GM19395 (cell line): ENCODE data around the gene RAD18.
A peak's percentile ranks its signal among the peaks of the same experiment; 100 is the strongest.

Experiments used
- ATAC-seq: cut with Tn5 transposase; IDR thresholded peaks from one replicate; pipeline ENCODE4 v1.9.1; 2021; ENCODE audit warnings: mild to moderate bottlenecking, moderate library complexity; ENCODE audit not compliant: unreplicated experiment

Gene RAD18

GRCh38 chr3:8909160-8909559, 54.1 kb downstream of the RAD18 start:
- no peak for ATAC-seq

- ATAC-seq: no peak
Observed at GRCh38 chr3:8903191-8903590, 60.1 kb downstream of the RAD18 start.

- no peak for ATAC-seq
Observed at GRCh38 chr3:8900869-8901268, 62.4 kb downstream of the RAD18 start.

- no peak for ATAC-seq
Observed at GRCh38 chr3:8899876-8900460, 63.3 kb downstream of the RAD18 start.

GRCh38 chr3:8895829-8896228, 67.4 kb downstream of the RAD18 start:
- ATAC-seq: no peak

GRCh38 chr3:8893001-8893400, 70.3 kb downstream of the RAD18 start:
- no peak for ATAC-seq

- no peak for ATAC-seq
Observed at GRCh38 chr3:8891774-8892173, 71.5 kb downstream of the RAD18 start.

GRCh38 chr3:8891303-8891702, 72.0 kb downstream of the RAD18 start:
- no peak for ATAC-seq

GRCh38 chr3:8888301-8888915, 74.9 kb downstream of the RAD18 start:
- ATAC-seq: no peak

- ATAC-seq: no peak
Observed at GRCh38 chr3:8887435-8888300, 75.6 kb downstream of the RAD18 start.

- ATAC-seq: no peak
Observed at GRCh38 chr3:8886546-8886945, 76.7 kb downstream of the RAD18 start.

GRCh38 chr3:8885536-8886316, 77.5 kb downstream of the RAD18 start:
- ATAC-seq: no peak

GRCh38 chr3:8884630-8885290, 78.5 kb downstream of the RAD18 start:
- ATAC-seq: no peak

- peak; percentile 10 for ATAC-seq
Observed at GRCh38 chr3:8882642-8883041, 80.6 kb downstream of the RAD18 start.

- peak; percentile 58 for ATAC-seq
Observed at GRCh38 chr3:8882171-8882593, 81.1 kb downstream of the RAD18 start.

GRCh38 chr3:8879347-8879944, 83.8 kb downstream of the RAD18 start:
- ATAC-seq: no peak

GRCh38 chr3:8875836-8876235, 87.4 kb downstream of the RAD18 start:
- ATAC-seq: no peak

- no peak for ATAC-seq
Observed at GRCh38 chr3:8873740-8874139, 89.5 kb downstream of the RAD18 start.

GRCh38 chr3:8872261-8872660, 91.0 kb downstream of the RAD18 start:
- no peak for ATAC-seq

- ATAC-seq: no peak
Observed at GRCh38 chr3:8871306-8871705, 92.0 kb downstream of the RAD18 start.
